SK-N-SH treated with all-trans-retinoic acid at 6 μM for 48 hours (cell line): ENCODE results near the gene ZNF836.

Experiments
- ATAC-seq: fragments of 200-7000 bp; cut with Tn5 transposase; 3 replicates; pipeline ENCODE4 v1.9.1; 2020; ENCODE audit warnings: mild to moderate bottlenecking, moderate library complexity
- CSDC2 ChIP-seq: fragments of 250-450 bp; sonication (Bioruptor Pico); IDR thresholded peaks from 2 replicates; pipeline ENCODE4 v1.5.0; 2020; ENCODE audit warnings: mild to moderate bottlenecking, moderate library complexity
- GLIS3 ChIP-seq: fragments of 250-450 bp; sonication (Bioruptor Pico); IDR thresholded peaks from 2 replicates; pipeline ENCODE4 v1.5.0; 2020; ENCODE audit warnings: mild to moderate bottlenecking, moderate library complexity
- OSR1 ChIP-seq: fragments of 250-450 bp; sonication (Bioruptor Pico); IDR thresholded peaks from 2 replicates; pipeline ENCODE4 v1.8.0; 2022; ENCODE audit warnings: moderate library complexity, mild to moderate bottlenecking, inconsistent platforms
- PPARA ChIP-seq: fragments of 250-450 bp; sonication (Bioruptor Pico); IDR thresholded peaks from 2 replicates; pipeline ENCODE4 v1.5.0; 2020; ENCODE audit warnings: mild to moderate bottlenecking, borderline replicate concordance
- RARB ChIP-seq: fragments of 250-450 bp; sonication (Bioruptor Pico); IDR thresholded peaks from 2 replicates; pipeline ENCODE4 v1.8.0; 2021; ENCODE audit warnings: mild to moderate bottlenecking, moderate library complexity
- SNAI2 ChIP-seq: fragments of 250-450 bp; sonication (Bioruptor Pico); IDR thresholded peaks from 2 replicates; pipeline ENCODE4 v1.5.0; 2020; ENCODE audit warnings: mild to moderate bottlenecking, moderate library complexity
- TCF4 ChIP-seq: fragments of 250-450 bp; sonication (Bioruptor Pico); IDR thresholded peaks from 2 replicates; pipeline ENCODE4 v1.8.0; 2021; ENCODE audit warnings: mild to moderate bottlenecking, moderate library complexity, borderline replicate concordance
- TOX ChIP-seq: fragments of 250-450 bp; sonication (Bioruptor Pico); IDR thresholded peaks from 2 replicates; pipeline ENCODE4 v1.8.0; 2021; ENCODE audit warnings: mild to moderate bottlenecking, moderate library complexity, borderline replicate concordance
- ZC3H10 ChIP-seq: fragments of 250-450 bp; sonication (Bioruptor Pico); IDR thresholded peaks from 2 replicates; pipeline ENCODE4 v1.5.1; 2021; ENCODE audit warnings: mild to moderate bottlenecking, moderate library complexity
- ZFP3 ChIP-seq: fragments of 250-450 bp; sonication (Bioruptor Pico); IDR thresholded peaks from 2 replicates; pipeline ENCODE4 v1.5.0; 2020; ENCODE audit warnings: mild to moderate bottlenecking, moderate library complexity
- ZNF565 ChIP-seq: fragments of 450-650 bp; formaldehyde crosslinking; conservative IDR thresholded peaks from 2 replicates; pipeline ENCODE4 v1.5.0; 2020; ENCODE audit warnings: low read depth, mild to moderate bottlenecking, moderate library complexity
- ZNF70 ChIP-seq: fragments of 450-650 bp; formaldehyde crosslinking; IDR thresholded peaks from 2 replicates; pipeline ENCODE4 v1.5.0; 2020; ENCODE audit warnings: mild to moderate bottlenecking, moderate library complexity
- ZNF8 ChIP-seq: fragments of 450-650 bp; formaldehyde crosslinking; IDR thresholded peaks from 2 replicates; pipeline ENCODE4 v1.5.0; 2020; ENCODE audit warnings: mild to moderate bottlenecking, moderate library complexity
- TF ChIP-seq, protein P1 (sequence below): fragments of 250-450 bp; sonication (Bioruptor Pico); IDR thresholded peaks from 2 replicates; pipeline ENCODE4 v1.5.1; 2021; ENCODE audit warnings: mild to moderate bottlenecking, moderate library complexity
- TF ChIP-seq, protein P2 (sequence below): fragments of 250-450 bp; sonication (Bioruptor Pico); IDR thresholded peaks from 2 replicates; pipeline ENCODE4 v1.8.0; 2021; ENCODE audit warnings: low read depth, mild to moderate bottlenecking, moderate library complexity, borderline replicate concordance
- TF ChIP-seq, protein P3 (sequence below): fragments of 250-450 bp; sonication (Bioruptor Pico); IDR thresholded peaks from 2 replicates; pipeline ENCODE4 v1.5.0; 2020; ENCODE audit warnings: mild to moderate bottlenecking, moderate library complexity
- TF ChIP-seq, protein P4 (sequence below): fragments of 250-450 bp; sonication (Bioruptor Pico); IDR thresholded peaks from 2 replicates; pipeline ENCODE4 v1.8.0; 2020; ENCODE audit warnings: mild to moderate bottlenecking, moderate library complexity, borderline replicate concordance
- TF ChIP-seq, protein P5 (sequence below): fragments of 250-450 bp; sonication (Bioruptor Pico); IDR thresholded peaks from 2 replicates; pipeline ENCODE4 v1.5.1; 2020; ENCODE audit warnings: low read depth, mild to moderate bottlenecking, moderate library complexity

The ZNF836 gene

DNA sequence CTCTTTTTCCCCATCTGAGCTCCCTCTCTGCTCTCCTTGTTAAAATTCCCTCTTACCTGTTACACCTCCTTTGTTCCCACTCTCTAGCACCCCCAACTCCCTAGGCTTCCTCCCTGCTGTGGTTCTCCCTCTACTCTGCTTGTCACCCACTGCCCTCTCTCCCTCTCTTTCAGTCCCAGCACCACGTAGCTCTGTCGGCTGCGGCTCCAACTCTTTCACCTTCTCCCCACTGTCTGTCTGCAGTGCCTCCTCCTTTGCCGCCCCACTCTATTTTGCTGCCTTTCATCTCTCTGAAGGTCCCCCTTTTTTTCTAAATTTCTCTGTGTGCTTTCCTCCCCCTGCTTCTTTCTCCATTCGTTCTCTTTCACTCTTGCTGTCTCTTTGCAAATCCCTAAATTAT lies 1.1 kb downstream of the ZNF836 start:
- ATAC-seq: peak; percentile 64
- no peak for TF ChIP-seq RARB (CRISPR knock-in tag)
- TF ChIP-seq ZNF70: no peak
- TF ChIP-seq, protein P1, sequence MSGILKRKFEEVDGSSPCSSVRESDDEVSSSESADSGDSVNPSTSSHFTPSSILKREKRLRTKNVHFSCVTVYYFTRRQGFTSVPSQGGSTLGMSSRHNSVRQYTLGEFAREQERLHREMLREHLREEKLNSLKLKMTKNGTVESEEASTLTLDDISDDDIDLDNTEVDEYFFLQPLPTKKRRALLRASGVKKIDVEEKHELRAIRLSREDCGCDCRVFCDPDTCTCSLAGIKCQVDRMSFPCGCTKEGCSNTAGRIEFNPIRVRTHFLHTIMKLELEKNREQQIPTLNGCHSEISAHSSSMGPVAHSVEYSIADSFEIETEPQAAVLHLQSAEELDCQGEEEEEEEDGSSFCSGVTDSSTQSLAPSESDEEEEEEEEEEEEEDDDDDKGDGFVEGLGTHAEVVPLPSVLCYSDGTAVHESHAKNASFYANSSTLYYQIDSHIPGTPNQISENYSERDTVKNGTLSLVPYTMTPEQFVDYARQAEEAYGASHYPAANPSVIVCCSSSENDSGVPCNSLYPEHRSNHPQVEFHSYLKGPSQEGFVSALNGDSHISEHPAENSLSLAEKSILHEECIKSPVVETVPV: no peak
- TF ChIP-seq, protein P2, sequence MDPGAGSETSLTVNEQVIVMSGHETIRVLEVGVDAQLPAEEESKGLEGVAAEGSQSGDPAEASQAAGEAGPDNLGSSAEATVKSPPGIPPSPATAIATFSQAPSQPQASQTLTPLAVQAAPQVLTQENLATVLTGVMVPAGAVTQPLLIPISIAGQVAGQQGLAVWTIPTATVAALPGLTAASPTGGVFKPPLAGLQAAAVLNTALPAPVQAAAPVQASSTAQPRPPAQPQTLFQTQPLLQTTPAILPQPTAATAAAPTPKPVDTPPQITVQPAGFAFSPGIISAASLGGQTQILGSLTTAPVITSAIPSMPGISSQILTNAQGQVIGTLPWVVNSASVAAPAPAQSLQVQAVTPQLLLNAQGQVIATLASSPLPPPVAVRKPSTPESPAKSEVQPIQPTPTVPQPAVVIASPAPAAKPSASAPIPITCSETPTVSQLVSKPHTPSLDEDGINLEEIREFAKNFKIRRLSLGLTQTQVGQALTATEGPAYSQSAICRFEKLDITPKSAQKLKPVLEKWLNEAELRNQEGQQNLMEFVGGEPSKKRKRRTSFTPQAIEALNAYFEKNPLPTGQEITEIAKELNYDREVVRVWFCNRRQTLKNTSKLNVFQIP (CRISPR knock-in tag): no peak
- TF ChIP-seq OSR1 (CRISPR knock-in tag): no peak
- TF ChIP-seq TCF4 (CRISPR knock-in tag): no peak
- TF ChIP-seq, protein P3, sequence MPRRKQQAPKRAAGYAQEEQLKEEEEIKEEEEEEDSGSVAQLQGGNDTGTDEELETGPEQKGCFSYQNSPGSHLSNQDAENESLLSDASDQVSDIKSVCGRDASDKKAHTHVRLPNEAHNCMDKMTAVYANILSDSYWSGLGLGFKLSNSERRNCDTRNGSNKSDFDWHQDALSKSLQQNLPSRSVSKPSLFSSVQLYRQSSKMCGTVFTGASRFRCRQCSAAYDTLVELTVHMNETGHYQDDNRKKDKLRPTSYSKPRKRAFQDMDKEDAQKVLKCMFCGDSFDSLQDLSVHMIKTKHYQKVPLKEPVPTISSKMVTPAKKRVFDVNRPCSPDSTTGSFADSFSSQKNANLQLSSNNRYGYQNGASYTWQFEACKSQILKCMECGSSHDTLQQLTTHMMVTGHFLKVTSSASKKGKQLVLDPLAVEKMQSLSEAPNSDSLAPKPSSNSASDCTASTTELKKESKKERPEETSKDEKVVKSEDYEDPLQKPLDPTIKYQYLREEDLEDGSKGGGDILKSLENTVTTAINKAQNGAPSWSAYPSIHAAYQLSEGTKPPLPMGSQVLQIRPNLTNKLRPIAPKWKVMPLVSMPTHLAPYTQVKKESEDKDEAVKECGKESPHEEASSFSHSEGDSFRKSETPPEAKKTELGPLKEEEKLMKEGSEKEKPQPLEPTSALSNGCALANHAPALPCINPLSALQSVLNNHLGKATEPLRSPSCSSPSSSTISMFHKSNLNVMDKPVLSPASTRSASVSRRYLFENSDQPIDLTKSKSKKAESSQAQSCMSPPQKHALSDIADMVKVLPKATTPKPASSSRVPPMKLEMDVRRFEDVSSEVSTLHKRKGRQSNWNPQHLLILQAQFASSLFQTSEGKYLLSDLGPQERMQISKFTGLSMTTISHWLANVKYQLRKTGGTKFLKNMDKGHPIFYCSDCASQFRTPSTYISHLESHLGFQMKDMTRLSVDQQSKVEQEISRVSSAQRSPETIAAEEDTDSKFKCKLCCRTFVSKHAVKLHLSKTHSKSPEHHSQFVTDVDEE: no peak
- TF ChIP-seq GLIS3 (CRISPR knock-in tag): no peak
- no peak for TF ChIP-seq ZC3H10 (CRISPR knock-in tag)
- TF ChIP-seq PPARA (CRISPR knock-in tag): no peak
- TF ChIP-seq, protein P4, sequence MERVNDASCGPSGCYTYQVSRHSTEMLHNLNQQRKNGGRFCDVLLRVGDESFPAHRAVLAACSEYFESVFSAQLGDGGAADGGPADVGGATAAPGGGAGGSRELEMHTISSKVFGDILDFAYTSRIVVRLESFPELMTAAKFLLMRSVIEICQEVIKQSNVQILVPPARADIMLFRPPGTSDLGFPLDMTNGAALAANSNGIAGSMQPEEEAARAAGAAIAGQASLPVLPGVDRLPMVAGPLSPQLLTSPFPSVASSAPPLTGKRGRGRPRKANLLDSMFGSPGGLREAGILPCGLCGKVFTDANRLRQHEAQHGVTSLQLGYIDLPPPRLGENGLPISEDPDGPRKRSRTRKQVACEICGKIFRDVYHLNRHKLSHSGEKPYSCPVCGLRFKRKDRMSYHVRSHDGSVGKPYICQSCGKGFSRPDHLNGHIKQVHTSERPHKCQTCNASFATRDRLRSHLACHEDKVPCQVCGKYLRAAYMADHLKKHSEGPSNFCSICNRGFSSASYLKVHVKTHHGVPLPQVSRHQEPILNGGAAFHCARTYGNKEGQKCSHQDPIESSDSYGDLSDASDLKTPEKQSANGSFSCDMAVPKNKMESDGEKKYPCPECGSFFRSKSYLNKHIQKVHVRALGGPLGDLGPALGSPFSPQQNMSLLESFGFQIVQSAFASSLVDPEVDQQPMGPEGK (CRISPR knock-in tag): no peak
- TF ChIP-seq SNAI2: no peak
- no peak for TF ChIP-seq ZNF565 (CRISPR knock-in tag)
- no peak for TF ChIP-seq CSDC2 (CRISPR knock-in tag)
- TF ChIP-seq, protein P5, sequence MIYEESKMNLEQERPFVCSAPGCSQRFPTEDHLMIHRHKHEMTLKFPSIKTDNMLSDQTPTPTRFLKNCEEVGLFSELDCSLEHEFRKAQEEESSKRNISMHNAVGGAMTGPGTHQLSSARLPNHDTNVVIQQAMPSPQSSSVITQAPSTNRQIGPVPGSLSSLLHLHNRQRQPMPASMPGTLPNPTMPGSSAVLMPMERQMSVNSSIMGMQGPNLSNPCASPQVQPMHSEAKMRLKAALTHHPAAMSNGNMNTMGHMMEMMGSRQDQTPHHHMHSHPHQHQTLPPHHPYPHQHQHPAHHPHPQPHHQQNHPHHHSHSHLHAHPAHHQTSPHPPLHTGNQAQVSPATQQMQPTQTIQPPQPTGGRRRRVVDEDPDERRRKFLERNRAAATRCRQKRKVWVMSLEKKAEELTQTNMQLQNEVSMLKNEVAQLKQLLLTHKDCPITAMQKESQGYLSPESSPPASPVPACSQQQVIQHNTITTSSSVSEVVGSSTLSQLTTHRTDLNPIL (CRISPR knock-in tag): no peak
- TF ChIP-seq ZNF8: no peak
- no peak for TF ChIP-seq ZFP3 (CRISPR knock-in tag)
- TF ChIP-seq TOX (CRISPR knock-in tag): no peak

DNA sequence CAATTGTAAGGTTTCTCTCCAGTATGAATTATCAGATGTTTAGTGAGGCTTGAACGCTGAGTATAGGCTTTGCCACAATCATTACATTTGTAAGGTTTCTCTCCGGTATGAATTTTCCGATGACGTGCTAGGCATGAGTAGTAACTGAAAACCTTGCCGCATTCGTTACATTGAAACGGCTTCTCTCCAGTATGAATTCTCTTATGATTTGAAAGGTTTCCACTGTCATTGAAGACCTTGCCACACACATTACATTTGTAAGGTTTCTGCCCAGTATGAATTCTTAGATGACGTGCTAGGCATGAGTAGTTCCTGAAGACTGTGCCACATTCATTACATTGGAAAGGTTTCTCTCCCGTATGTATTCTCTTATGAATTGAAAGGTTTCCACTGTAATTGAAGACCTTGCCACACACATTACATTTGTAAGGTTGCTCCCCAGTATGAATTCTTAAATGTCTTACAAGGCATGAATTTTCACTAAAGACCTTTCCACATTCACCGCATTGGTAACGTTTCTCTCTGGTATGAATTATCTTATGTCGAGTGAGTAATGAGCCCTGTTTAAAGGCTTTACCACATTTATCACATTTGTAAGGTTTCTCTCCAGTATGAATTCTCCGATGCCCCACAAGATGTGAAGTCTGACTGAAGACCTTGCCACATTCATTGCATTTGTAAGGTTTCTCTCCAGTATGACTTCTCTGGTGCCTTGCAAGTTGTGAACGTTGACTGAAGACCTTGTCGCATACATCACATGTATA lies 15.6 kb downstream of the ZNF836 start:
- ATAC-seq: no peak
- TF ChIP-seq ZC3H10 (CRISPR knock-in tag) (no peak), GLIS3 (CRISPR knock-in tag) (no peak)
- TF ChIP-seq, protein P5 (CRISPR knock-in tag): no peak
- TF ChIP-seq, protein P4 (CRISPR knock-in tag): no peak
